NCI-H748 treated with DMSO at 0.1 percent for 48 hours (cell line): ENCODE data around the gene ANKRD55.
"Not testable (repeated sequence)": the region's sequence is repeated elsewhere in the genome, so short reads cannot be mapped to it uniquely, and the experiment has no call there.

Experiments
- DNase-seq: peaks from one replicate; lab custom pipeline; 2025; lab: John Stamatoyannopoulos, UW

Gene ANKRD55

GRCh38 chr5:56102889-56103288 is 130.2 kb downstream of the ANKRD55 start:
- no peak for DNase-seq

GRCh38 chr5:56102207-56102606 is 130.9 kb downstream of the ANKRD55 start:
- DNase-seq = not testable (repeated sequence)

DNA sequence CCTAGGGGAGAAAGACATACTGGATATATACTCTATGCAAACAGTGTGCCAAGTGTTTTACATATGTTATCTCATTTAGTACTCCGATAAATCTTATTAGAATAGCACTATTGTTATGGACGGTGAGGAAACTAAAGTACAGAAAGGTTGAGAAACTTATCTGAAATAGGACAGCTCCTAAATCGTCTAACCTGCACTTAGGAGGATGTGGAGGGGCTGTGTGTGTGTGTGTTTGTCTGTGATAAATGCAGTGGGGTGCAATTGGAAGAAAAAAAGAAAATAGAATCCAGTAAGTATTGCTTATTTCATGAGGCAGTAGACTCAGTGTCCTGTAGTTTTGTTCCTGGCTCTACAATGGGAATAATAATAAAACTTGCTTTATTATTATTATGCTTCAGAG is 131.9 kb downstream of the ANKRD55 start:
- DNase-seq = no peak

DNA sequence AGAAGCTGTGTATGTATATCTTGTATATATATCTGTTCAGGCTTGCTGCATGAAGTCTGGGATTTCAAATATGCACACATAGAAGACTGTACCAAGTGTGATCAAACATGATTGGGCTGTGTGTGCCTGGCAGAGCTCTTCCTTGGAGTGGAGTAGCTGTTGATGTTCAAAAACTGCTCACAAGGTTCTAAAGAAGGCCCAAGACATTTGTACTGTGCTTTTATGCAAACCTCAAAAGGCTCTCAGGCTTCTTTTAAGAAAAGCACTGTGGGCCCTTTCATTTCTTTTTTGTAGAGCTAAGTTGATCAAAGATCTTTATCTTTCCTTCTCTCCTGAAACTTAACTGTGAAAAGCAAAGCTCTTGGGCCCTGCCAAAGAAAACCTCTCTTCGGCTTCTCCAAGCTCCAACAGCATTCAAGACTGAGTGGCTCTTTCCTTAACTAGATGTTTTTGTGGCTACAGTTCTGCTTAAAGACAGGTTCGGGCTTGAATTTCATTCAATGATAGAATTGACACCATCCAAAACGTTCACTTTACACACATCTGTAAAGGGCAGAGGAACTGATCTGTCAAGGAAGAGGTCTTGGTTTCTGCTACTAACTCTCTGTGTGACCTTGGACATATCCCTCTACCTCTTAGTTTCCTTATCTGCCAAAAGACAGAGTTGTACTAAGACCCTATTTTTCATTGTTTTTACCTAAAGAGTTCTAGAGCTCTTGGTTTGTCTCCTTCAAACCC is 132.5 kb downstream of the ANKRD55 start:
- DNase-seq = no peak

DNA sequence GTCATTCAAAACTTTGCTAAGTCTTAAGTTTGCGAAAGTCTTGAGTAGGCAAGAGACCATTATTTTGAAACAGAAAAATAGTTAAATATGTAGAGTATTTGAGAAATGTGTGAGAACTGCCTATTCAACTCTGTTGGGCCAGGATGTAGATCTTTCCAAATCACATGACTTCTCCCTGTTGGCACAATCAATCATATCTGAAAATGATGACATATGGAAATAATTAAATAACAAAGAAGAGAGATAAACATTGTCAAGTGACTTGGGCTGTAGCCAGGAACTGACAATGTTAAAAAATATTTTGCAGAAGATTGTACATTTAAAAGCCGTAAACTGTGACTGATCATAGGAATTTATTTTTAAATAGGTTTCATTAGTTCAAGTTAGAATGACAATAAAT is 133.8 kb downstream of the ANKRD55 start:
- no peak for DNase-seq

GRCh38 chr5:56097055-56097454 is 136.1 kb downstream of the ANKRD55 start:
- DNase-seq = no peak

DNA sequence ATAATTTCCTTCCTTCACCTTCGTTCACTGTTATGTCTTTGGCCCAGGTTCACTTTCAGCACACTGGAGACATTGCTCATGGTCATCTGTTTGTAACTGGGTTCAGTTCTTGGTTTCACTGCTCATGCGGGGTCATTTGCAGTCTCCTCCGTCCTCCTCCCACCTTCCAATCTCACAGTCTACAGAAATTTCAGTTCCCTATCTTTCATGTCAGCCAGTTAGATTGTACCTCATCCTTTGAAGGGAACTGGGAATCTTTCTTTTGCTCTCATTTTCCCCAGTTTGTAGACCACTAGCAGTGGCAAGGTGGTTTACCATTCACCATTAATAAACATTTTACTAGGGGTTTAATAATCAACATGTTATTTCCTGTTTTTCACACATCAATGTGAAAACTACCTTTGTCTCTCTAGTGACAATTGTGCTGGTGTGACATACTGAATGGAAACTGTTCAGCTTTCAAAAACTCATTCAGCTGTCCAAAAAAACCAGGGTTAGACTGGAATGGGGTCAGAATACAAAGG is 137.5 kb downstream of the ANKRD55 start:
- DNase-seq = no peak

DNA sequence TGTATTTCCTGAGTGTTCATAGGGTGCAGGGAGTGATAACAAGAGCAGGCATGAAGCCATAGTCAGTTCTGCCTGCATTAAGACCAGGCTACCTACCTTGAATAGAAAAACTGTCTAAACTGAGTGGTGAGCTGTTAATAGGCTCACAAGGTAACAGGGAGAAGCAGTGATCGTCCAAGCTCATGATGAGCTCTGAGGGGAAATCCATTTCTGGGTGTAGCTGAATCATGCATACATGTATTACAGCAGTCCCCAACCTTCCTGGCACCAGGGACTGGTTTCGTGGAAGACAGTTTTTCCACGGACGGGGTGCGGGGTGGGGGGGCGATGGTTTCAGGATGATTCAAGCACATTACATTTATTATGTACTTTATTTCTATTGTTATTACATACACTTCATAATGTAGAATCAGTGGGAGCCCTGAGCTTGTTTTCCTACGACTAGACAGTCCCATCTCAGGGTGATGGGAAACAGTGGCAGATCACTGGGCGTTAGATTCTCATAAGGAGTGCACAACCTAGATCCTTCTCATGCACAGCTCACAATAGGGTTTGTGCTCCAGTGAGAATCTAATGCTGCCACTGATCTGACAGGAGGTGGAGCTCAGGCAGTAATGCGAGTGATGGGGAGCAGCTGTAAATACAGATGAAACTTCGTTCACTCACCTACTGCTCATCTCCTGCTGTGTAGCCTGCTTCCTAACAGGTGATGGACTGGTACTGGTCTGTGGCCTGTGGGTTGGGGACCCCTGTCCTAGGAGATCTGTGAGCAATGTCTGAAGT is 138.4 kb downstream of the ANKRD55 start:
- DNase-seq = no peak

GRCh38 chr5:56093970-56094369 is 139.2 kb downstream of the ANKRD55 start:
- DNase-seq = no peak

DNA sequence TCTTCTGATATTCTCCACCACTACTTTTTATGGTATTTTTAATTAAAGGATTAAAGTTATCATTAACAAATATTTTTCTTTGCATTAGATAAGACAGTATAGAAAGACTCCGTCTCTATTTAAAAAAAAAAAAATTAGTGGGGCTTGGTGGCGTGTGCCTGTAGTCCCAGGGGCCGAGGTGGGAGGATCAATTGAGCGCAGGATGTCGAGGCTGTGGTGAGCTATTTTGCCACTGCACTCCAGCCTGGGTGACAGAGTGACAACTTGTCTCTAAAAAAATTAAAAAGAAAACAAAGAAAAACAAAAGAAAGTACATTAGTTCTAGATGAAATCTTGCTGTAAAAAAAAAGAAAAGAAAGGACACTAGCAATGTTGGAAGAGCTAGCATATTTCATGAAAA is 141.0 kb downstream of the ANKRD55 start:
- DNase-seq = no peak

- DNase-seq = no peak
These were observed 141.5 kb downstream of the ANKRD55 start for GRCh38 chr5:56091664-56092063.

GRCh38 chr5:56090793-56091460 is 142.2 kb downstream of the ANKRD55 start:
- DNase-seq = no peak

GRCh38 chr5:56088967-56089829 is 143.9 kb downstream of the ANKRD55 start:
- no peak for DNase-seq

GRCh38 chr5:56088431-56088949 is 144.6 kb downstream of the ANKRD55 start:
- DNase-seq = no peak

GRCh38 chr5:56085193-56085592 is 147.9 kb downstream of the ANKRD55 start:
- DNase-seq = no peak

DNA sequence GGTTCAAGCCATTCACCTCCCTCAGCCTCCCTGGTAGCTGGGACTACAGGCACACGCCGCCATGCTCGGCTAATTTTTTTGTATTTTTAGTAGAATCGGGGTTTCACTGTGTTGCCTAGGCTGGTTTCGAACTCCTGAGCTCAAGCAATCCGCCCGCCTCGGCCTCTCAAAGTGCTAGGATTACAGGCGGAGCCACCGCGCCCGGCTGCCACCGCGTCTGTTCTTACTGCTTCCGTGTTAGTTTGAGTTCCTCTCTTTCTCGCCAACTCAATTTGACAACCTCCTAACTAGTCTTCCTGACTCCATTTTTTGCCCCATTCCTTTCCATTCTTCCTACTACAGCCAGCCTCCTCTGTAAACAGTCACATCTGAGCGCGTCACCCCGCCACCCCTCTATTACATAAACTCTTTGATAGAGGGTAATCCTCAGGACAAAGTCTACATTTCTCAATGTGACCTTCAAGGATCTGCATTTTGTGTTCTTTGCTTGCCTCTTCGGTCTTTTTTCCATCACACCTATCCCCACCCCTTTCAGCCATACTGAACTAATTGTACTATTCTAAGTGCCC is 149.8 kb downstream of the ANKRD55 start:
- DNase-seq = no peak

DNA sequence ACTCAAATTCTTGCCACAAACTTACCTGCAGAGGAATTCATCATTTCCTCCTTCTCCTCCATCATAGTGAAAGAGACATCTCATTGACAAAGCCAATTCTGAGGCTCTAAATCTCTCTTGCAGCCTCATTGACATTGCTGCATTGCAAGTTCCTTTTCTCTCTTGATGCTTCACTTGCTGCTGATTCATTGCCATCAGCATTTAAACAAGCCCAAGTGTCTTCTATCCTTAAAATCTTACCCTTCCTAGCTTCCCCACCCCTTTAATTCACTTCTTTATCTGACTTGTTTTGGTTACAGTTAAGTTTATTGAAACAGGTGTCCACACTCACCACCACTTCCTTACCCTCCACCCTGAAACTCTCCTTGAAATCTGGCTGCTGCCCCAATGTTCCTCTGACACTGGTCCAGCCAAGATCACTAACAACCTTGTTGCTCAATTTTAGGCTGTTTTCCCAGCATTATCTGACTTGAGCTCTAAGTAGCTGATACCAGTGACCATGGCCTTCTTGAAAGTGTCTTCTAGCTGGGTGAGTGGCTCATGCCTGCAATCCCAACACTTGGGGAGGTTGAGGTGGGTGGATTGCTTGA is 152.0 kb downstream of the ANKRD55 start:
- not testable (repeated sequence) for DNase-seq

GRCh38 chr5:56080375-56081052 is 152.6 kb downstream of the ANKRD55 start:
- DNase-seq = no peak

GRCh38 chr5:56079157-56079500 is 154.0 kb downstream of the ANKRD55 start:
- not testable (repeated sequence) for DNase-seq
